D341Med (cell line): ENCODE results near the gene CCAR1.
"Not testable (repeated sequence)": the region's sequence is repeated elsewhere in the genome, so short reads cannot be mapped to it uniquely, and the experiment has no call there.

Experiments
- DNase-seq: peaks from one replicate; pipeline ENCODE4 v3.0.0; 2012; ENCODE audit warnings: low spot score

The CCAR1 gene

DNA sequence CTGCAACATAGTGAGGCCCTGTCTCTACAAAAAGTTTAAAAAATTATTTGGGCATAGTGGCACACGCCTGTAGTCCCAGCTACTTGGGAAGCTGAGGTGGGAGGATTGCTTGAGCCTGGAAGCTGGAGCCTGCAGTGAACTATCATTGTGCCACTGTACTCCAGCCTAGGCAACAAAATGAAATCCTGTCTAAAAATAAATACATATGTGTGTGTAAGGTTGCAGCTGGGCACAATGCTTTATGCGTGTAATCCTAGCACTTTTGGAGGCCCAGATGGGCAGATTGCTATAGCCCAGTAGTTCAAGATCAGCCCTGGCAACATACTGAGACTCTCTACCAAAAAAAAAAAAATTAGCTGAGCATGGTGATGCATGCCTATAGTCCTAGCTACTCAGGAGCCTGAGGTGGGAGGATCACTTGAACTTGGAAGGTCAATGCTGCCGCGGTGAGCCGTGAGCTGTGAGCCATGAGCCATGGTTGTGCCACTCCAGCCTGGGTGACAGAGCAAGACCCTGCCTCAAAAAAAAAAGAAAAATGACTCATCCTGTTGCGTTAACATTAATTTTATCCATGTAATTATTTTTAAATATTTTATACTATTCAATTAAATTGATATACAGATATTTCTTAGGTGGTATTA lies 38.3 kb downstream of the CCAR1 start:
- no peak for DNase-seq

DNA sequence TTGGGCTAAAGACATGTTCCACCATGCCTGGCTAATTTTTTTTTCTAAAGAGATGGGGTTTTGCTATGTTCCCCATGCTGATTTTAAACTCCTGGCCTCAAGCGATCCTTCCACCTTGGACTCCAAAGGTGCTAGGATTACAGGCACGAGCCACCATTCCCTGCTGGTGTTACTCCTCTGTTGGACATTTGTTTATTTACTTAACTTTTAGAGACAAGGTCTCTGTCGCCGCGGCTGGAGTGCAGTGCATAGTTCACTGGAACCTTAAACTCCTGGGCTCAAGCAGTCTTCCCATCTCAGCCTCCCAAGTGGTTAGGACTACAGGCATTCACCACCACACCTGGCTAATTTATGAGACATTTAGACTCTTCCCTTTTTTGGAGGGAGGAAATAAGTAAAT lies 38.9 kb downstream of the CCAR1 start:
- no peak for DNase-seq

DNA sequence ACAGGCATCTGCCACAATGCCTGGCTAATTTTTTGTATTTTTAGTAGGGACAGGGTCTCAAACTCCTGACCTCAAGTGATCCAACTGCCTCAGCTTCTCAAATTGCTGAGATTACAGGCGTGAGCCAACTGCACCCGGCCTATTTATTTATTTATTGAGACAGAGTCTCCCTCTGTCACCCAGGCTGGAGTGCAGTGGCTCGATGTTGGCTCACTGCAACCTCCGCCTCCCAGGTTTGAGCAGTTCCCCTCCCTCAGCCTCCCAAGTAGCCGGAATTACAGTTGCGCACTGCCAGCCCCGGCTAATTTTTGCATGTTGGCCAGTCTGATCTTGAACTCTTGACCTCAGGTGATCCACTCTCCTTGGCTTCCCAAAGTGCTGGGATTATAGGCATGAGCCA lies 46.4 kb downstream of the CCAR1 start:
- not testable (repeated sequence) for DNase-seq

DNA sequence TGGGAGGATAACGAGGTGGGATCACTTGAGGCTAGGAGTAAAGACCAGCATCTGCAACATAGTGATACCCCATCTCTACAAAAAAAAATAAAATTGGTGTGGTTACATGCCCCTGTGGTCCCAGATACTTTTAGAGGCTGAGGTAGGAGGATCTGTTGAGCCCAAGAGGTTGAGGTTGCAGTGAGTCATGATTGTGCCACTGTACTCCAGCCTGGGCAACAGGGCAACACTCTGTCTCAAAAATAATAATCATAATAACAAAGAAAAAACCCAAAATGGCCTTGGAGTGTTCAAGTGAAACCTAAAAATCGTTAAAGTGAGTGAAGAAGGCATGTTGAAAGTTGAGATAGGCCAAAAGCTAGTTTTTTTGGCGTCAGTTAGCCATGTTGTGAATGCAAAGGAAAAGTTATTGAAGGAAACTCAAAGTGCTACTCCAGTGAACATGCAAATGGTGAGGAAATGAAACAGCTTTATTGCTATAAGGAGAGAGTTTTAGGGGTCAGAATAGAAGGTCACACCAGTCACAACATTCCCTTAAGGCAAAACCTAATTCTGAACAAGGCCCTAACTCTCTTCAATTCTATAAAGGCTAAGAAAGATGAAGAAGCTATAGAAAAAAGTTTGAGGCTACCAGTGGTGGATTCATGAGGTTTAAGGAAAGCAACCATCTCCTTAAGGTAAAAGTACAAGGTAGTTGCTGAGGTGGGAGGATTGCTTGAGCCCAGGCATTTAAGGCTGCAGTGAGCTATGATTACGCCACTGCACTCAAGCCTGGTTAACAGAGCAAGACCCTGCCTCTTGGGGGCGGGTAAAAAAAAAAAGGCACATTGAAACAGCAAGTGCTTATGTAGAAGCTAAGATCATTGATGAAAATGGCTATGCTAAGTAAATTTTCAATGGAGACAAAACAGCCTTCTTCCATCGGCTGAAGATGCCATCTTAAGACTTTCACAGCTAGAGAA lies 60.9 kb downstream of the CCAR1 start:
- no peak for DNase-seq

DNA sequence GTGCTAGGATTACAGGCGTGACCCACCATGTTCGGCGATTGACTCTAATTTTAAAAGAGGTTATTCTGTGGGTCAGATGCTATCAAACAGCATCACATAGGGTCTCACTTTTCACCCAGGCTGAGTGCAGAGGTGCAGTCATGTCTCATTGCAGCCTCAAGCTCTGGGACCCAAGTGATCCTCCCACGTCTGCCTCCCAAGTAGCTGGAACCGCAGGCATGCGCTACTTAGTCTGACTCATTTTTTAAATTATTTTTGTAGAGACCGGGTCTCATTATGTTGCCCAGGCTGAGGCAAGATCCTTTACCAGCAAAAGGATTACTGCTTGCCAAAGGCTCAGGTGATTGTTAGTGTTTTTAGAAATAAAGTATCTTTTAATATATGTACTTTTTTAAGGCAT lies 63.4 kb downstream of the CCAR1 start:
- DNase-seq, result no peak

DNA sequence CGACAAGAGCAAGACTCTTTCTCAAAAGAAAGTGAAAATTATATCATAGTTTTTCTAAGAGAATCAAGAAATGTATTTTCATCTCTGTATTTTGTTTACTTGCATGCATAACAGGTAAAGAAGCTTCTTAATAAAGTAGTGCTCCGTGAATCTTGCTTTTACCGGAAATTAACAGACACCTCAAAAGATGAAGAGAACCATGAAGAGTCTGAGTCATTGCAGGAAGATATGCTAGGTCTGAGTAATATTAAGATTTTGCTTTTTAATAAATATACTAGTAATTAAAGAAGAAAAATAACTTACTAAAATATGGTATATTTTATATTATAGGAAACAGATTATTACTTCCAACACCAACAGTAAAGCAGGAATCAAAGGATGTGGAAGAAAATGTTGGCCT lies 66.8 kb downstream of the CCAR1 start:
- DNase-seq, result no peak

DNA sequence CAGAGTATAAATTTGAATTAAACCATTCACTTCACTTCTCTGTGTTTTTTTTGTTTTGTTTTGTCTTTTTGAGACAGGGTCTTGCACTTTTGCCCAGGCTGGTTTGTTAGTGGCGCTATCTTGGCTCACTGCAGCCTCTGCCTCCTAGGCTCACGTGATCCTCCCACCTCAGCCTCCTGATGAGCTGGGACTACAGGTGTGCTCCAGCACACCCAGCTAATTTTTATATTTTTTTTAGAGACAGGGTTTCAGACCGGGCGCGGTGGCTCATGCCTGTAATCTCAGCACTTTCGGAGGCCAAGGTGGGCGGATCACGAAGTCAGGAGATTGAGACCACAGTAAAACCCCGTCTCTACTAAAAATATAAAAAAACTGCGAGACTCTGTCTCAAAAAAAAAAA lies 69.4 kb downstream of the CCAR1 start:
- DNase-seq, result no peak

DNA sequence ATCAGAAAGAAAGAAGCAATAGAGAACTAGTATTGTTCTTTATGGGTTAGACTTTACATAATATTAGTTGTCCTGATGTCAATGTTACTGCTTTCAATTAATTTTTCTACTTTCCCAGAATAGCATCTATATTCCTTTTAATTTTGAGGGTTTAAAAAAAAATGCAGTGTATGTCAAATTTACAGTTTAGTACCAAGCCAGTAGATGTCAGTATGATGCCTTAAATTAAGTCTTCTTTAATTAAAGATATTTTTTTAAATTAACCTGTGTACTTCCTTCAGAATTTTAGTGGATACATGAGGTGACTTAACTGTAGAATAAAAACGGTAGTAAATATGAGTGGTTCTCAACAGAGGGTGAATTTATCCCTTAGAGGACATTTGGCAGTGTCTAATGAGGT lies 71.1 kb downstream of the CCAR1 start:
- no peak for DNase-seq

- DNase-seq, result no peak
Measured at GRCh38 chr10:68795886-68796532, 75.0 kb downstream of the CCAR1 start.

GRCh38 chr10:68796605-68797004 lies 75.6 kb downstream of the CCAR1 start:
- DNase-seq, result no peak

- DNase-seq, result no peak
Measured at GRCh38 chr10:68800211-68800610, 79.2 kb downstream of the CCAR1 start.

- no peak for DNase-seq
Measured at GRCh38 chr10:68804692-68805091, 83.7 kb downstream of the CCAR1 start.

GRCh38 chr10:68810830-68811229 lies 89.8 kb downstream of the CCAR1 start:
- not testable (repeated sequence) for DNase-seq

DNA sequence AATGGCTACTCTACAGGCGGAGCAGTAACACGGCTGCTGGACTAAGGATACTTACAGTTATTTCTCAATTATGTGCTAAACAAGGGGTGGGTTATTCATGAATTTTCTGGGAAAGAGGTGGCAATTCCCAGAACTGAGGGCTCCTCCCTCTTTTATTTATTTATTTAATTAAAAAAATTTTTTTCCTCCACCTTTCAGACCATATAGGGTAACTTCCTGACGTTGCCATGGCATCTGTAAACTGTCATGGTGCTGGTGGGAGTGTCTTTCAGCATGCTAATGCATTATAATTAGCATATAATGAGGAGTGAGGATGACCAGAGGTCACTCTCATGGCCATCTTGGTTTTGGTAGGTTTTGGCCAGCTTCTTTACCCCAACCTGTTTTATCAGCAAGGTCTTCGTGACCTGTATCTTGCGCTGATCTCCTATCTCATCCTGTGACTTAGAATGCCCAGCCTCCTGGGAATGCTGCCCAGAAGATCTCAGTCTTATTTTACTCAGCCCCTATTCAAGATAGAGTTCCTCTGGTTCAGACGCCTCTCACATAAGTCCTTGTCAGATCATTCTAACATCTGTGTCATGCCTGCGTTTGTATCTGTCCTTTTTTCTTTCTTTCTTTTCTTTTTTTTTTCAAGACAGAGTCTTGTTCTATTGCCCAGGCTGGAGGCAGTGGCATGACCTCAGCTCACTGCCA lies 90.4 kb downstream of the CCAR1 start:
- DNase-seq, result no peak

DNA sequence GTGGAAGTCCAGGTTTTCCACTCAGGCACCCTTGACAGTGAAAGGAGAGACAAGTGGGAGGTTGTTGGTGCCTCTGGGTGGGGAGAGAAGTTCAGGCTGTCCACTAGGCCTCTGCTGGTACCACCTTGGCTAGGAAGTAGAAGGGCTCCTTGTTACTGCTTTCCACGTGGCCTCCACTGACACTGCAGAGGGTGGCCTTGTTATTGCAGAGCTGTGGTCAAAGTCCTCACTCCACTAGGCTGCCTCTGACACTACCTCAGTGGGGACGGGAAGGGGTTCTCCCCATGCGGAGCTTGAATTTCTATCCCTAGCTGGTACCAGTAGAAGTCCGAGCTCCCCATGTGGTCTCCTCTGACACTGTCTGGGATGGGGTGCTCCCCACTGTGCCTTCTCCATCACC lies 91.4 kb downstream of the CCAR1 start:
- no peak for DNase-seq

DNA sequence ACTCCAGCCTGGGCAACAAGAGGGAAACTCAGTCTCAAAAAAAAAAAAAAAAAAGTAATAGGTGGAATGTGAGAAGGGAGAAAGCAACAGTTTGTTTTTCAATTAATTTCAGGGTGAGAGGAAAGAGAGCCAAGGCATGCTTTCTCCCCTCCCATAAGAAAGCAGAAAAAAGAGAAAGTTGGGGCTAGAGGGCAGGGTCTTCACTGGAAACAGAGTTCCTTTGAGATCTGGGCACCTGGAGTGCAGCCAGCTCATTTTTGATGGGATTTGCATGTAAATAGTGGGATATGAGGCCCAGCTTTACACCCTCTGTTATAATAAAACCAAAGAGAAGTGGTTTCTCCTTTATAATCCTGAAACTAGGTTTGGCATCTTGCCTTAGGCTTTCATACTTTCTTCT lies 92.5 kb downstream of the CCAR1 start:
- no peak for DNase-seq

- no peak for DNase-seq
Measured at GRCh38 chr10:68816796-68817412, 95.9 kb downstream of the CCAR1 start.

DNA sequence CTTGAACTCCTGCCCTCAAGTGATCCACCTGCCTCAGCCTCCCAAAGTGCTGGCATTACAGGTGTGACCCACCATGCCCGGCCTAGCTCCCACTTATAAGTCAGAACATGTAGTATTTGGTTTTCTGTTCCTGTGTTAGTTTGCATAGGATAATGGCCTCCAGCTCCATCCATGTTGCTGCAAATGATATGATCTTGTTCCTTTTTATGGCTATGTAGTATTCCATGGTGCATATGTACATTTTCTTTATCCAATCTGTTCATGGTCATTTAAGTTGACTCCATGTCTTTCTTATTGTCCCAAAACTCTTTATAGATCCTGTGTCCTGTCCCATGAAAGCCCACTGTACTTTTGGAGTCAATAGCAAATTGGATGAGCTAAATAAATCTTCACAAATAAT lies 99.3 kb downstream of the CCAR1 start:
- DNase-seq, result not testable (repeated sequence)

DNA sequence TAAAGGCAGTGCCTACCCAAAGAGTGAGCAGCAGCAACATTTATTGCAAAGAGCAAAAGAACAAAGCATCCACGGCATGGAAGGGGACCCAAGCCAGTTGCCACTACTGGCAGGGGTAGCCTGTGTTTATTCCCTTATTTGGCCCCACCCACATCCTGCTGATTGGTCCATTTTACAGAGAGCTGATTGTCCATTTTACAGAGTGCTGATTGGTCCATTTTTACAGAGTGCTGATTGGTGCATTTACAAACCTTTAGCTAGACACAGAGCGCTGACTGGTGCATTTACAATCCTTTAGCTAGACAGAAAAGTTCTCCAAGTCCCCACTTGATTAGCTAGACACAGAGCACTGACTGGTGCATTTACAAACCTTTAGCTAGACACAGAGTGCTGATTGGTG lies 101.6 kb downstream of the CCAR1 start:
- not testable (repeated sequence) for DNase-seq

GRCh38 chr10:68826764-68827591 lies 105.9 kb downstream of the CCAR1 start, which contains the start of gene STOX1:
TSS of gene STOX1 (plus strand) at chr10:68827531. CDS start at chr10:68827624, 93 bp downstream.
- DNase-seq, result peak; percentile 88

DNA sequence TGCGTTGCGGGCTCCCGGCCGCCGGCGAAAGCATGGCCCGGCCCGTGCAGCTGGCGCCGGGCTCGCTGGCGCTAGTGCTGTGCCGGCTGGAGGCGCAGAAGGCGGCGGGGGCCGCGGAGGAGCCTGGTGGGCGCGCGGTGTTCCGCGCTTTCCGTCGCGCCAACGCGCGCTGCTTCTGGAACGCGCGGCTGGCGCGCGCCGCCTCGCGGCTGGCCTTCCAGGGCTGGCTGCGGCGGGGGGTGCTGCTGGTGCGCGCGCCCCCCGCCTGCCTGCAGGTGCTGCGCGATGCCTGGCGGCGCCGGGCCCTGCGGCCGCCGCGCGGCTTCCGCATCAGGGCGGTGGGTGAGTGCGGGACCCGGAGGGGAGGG lies 106.5 kb downstream of the CCAR1 start:
- DNase-seq, result not testable (repeated sequence)
